Gastroesophageal sphincter (tissue), 3 donors: ENCODE measurements around the gene PDE1C.

Source experiments
- CTCF ChIP-seq, 4 experiments: fragments of 200-600 bp in 2 of 4; fragments of 450-650 bp in 2 of 4; sonication (generic) in 1 of 4; IDR thresholded peaks; one replicate each; pipeline ENCODE4 v1.5.1; 2017 to 2019; ENCODE audit warnings: antibody characterized with exemption in 4 of 4, mild to moderate bottlenecking in 2 of 4, moderate library complexity in 2 of 4
- POLR2A ChIP-seq, 2 donors: fragments of 450-650 bp; IDR thresholded peaks; one replicate each; pipeline ENCODE4 v1.6.1; 2017; ENCODE audit warnings: antibody characterized with exemption in 2 of 2, mild to moderate bottlenecking in 2 of 2, moderate library complexity in 1 of 2
- POLR2AphosphoS5 ChIP-seq: sonication (generic); formaldehyde crosslinking; IDR thresholded peaks from one replicate; pipeline ENCODE4 v1.6.1; 2017; ENCODE audit warnings: antibody characterized with exemption

- TF ChIP-seq CTCF (IDR thresholded peaks at IDR 0.05) (no peak), POLR2A (IDR thresholded peaks at IDR 0.05) (no peak), POLR2AphosphoS5 (no peak)
Measured at GRCh38 chr7:31892099-31892829, 177.9 kb downstream of the PDE1C start.
